ENCODE results near the gene BAG5.
"Not testable (repeated sequence)": the region's sequence is repeated elsewhere in the genome, so short reads cannot be mapped to it uniquely, and the experiment has no call there.

The BAG5 gene

GRCh38 chr14:103534576-103535061, 27.8 kb downstream of the BAG5 start:
- no peak for DNase-seq (ENCODE audit: low read depth)

- DNase-seq (ENCODE audit: low read depth), result no peak
Observed at GRCh38 chr14:103533999-103534575, 28.4 kb downstream of the BAG5 start.

- no peak for DNase-seq (ENCODE audit: low read depth)
Observed at GRCh38 chr14:103533137-103533998, 29.1 kb downstream of the BAG5 start.

GRCh38 chr14:103532216-103533136, 30.0 kb downstream of the BAG5 start:
- no peak for DNase-seq (ENCODE audit: low read depth)

DNA sequence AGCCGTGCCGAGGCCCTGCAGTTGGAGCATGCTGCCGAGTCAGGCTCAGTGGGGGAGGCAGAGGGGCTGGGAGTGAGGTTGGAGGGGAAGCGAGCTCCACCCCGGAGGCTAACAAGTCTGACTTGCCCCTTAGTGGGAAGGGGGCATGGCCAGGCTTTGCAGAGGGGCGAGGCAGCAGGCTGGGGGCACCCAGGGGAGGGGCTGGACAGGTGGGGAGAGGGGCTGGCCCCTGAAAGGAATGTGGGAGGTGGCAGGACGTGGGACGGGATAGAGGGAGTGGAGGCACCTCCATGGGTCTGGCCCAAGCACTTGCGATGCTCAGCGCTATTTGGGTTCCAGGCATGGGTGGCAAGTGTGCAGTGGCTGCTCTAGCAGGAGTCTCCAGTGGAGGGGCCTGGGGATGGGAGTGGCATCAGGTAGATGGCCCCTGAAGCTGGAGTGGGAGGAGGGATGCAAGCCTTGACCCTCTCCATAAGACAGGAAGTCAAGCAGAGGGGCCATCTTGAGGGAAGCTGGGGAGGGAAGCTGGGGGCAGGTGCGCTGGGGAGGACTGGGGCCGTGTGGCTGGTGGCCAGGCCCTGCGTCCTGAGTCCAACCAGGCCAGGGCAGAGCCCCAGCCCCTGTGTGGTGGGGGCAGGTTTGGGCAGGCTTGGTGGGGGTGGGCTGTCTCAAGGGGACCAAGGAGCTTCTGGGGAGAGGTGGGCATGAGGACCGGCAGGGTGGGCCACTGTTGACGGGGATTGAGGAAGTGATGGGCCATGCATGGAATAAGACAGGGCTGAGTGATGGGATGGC, 30.8 kb downstream of the BAG5 start:
- no peak for DNase-seq (ENCODE audit: low read depth)

DNA sequence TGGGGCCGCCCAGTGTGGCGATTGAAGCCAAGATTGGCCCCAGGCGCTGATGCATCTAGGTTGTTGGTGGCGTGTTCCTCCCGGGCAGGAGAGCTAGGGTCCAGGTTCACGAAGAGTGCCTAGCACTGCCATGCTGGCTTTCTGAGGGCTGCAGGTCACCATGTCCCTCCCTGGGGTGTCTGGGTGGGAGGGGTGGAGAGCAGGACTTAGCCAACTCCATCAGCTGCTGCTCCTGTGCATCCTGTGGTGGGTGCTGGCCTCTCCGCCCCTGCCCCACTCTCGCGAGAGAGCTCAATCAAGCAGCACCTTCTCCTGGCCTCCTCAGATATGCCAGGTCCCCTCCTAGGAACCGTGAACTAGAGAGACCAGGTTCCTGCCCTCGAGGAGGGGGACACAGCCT, 31.6 kb downstream of the BAG5 start:
- DNase-seq (ENCODE audit: low read depth), result no peak

GRCh38 chr14:103530390-103530789, 32.1 kb downstream of the BAG5 start:
- DNase-seq (ENCODE audit: low read depth), result no peak

- no peak for DNase-seq (ENCODE audit: low read depth)
Observed at GRCh38 chr14:103529383-103530365, 32.8 kb downstream of the BAG5 start.

DNA sequence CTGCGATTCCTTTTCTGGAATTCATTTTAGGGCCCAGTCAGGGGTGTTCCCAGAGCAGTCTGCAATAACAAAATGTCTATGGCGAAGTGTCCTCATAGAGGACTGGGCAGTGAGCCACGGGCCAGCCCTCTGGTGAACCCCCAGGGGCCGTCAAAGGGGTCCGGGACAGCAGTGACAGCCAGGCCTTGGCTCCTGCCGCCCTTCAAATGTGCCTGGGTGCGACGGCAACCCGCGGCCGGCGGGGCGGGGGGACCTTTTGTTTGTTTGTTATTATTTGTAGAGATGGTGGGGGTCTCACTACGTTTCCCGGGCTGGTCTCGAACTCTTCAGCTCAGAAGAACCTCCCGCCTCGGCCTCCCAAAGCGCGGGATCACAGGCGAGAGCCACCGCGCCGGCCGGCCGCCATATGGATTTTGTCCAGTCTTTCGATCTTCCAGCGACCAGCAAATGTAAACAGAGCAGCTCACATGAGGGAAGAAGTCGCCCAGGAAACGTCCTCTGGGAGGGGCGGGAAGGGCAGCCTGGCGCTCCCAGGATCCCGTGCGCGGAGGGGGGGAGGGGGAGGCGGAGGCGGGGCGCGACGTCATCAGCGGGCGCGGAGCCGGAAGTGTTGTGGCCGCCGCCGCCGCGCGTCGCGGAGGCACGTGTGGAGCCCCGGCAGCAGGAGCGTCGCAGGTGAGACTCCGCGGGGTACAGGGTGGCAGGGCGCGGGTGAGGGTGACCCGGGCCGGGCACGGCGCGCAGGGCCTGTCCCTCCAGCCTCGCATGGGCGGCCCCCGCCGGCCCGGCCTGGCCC, 33.7 kb downstream of the BAG5 start, which contains the start of gene TRMT61A:
Gene TRMT61A (plus strand): TSS at position 610 of the 796 bp plus-strand sequence. CDS start 783 bp downstream, outside the sequence.
- DNase-seq (ENCODE audit: low read depth), result no peak

GRCh38 chr14:103528146-103528586, 34.3 kb downstream of the BAG5 start:
- no peak for DNase-seq (ENCODE audit: low read depth)

DNA sequence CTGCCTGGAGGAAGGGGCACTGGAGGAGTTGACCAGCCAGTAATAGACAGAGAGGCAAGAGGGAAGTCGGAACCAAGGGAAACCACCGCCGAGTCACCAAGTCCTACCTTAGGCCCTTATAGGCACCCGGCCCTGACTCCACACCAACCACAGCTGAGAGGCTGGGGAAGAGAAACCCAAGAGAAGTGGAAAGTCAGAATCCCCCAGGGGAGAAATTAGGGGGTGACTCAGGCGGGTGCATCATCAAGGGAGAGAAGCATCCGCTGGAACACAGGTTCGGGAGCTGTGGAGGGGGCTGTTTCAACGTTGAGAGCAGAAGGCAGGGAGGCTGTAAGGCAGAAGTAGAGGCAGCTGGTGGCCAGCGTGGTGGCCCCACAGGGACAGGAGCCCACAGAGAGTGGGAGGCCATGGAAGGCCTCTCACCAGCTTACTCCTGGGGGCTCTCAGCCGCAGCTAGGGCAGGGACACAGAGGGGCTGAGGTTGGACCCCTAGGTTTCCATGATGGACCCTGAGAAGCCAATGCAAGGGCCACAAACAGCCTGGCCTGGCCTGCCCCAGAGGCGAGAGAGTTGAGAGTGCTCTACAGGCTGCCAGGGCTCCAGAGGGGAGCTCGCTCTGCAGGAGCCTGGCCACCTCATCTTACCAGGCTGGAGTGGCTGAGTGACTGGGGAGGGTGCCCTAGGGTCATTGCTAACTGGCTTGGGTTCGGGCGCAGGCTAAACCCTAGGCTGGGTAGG, 34.9 kb downstream of the BAG5 start:
- DNase-seq (ENCODE audit: low read depth), result no peak

DNA sequence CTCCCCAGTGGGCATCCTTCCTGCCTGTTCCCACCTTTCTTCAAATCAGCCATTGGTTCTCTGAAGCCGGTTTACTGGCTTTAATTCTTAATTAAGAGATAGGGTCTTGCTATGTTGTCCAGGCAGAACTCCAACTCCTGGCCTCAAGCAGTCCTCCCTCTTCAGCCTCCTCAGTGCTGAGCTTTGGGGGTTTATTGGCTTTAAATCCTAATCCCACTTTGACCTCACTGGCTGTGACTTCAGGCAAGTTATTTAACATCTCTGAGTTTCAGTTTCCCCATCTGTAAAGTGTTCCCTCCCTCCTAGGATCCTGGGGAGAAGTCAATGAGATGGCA, 35.6 kb downstream of the BAG5 start:
- no peak for DNase-seq (ENCODE audit: low read depth)

DNA sequence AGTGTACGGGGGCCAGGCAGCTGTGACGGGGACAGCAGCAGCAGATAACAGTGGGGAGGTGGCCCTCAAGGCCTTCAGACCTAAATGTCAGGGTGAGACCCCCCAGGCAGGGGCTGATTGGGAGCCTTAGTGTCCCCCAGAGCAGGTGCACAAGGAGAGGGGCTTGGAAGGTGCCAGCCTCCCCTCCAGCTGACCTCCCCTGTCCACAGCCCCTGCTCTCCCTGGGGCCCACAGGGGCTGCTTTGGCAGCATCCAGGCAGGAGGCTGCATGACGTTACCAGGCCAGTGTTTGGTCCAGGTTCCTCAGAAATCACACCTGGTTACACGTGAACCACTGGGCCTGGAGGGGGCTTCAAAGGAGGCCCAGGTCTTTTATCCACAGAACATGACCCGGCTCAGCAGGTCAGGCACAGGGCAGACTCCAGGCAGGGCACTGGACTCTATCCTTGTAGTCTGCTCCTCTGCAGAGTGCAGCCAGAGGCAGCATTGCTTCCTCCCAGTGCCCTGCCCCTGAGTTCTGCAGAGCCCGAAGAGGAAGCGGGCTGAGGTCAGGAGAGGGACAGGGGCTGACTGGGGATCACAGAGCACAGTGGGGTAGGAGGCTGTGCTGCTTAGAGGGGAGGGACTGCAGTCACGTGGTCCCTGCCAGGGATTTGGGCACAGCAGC, 36.1 kb downstream of the BAG5 start:
- no peak for DNase-seq (ENCODE audit: low read depth)

GRCh38 chr14:103525430-103526246, 36.8 kb downstream of the BAG5 start:
- DNase-seq (ENCODE audit: low read depth), result not testable (repeated sequence)

DNA sequence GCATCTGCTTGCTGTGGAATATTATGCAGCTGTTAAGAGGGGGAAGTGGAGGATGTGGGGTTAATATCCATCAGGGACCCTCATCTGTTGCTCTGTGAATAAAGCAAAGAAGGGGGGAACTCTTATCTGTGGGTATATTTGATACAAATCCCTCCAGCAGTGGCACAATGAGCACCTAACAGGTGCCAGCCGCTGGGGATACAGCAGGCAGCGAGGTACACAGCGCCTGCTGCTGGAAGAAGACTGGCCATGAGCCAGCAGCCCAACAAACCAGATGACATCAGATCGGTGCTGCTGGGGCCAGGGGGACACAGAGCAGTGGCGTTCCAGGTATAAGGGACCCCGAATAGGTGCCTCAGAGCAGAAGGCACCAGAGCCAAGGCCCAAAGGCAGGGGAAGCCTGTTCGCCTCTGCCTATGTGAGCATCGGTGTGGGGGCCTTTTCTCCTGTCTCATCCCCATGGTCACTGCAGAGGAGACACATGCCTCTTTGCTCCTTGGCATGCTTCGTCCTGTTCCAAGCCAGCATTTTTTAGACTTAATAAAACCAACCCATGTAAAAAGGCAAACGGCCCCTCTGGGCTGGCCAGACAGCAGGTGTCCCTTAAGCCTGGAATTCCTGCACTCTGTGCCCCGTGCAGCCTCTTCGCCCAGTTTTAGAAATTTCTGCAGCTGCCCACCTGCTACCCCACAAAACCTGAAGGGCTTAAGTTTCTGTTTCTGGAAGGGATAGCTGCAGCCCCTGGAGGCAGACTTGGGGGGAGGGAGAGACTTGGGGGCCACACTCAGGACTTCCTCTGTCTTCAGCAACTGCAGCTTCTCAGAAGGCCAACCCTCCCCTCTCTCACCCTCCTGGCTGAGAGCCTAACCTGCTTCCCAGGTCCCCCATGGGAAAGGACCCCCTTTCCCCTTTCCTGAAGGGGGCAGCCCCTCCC, 38.2 kb downstream of the BAG5 start:
- DNase-seq (ENCODE audit: low read depth), result no peak

- DNase-seq (ENCODE audit: low read depth), result no peak
Observed at GRCh38 chr14:103523575-103523954, 38.9 kb downstream of the BAG5 start.
